ENCODE data around the gene PIR. TPM values are rescaled to one million over a fixed set of nuclear protein-coding genes. Genes with fewer than 3 reads are reported as not detected.

The PIR gene
- total and polyA plus RNA-seq, 2 of the 8 experiments (the other 6 are each of a cell fraction or from before 2014, with no cell fraction given) = 6.4 to 10.3 TPM

DNA sequence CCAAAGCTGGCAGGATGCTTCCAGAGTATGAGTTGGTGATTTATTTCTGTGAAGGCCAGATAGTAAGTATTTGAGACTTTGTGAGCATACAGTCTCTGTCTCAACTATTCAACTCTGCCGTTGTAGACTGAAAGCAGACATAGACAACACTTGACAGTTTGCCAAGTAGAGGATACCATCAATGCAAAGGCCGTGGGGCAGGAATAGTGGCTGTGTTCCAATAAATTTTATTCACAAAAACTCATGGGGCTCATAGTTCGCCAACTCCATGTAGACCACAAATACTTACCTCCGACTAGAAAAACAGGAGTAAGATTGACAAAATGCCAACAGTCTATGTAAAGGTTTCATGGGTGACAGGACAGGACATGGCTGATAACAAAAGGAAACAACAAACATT, 3.7 kb upstream of the PIR start:
- Histone ChIP-seq H2BK12ac (ENCODE audit: low read depth, low read length) (no peak overlapping the region), H2AK5ac (ENCODE audit: low read depth, low read length) (no peak overlapping the region), H4K5ac (ENCODE audit: insufficient read length, low read depth, low read length) (no peak overlapping the region), H2BK120ac (replicated peaks; ENCODE audit: low read depth, low read length) (no peak overlapping the region), H3K4ac (replicated peaks; ENCODE audit: insufficient read length, low read depth, low read length) (no peak overlapping the region), H3K56ac (replicated peaks; ENCODE audit: insufficient read length, low read depth, low read length) (no peak overlapping the region), H3K79me2 (ENCODE audit: control insufficient read depth in 1 of 2, insufficient read depth in 2 of 2, low read length in 2 of 2) (no peaks in the 10 kb centered on the region), H3K14ac (ENCODE audit: insufficient read length) (no peak overlapping the region), H2AFZ (ENCODE audit: low read length) (no peak overlapping the region), H4K20me1 (replicated peaks in 1 of 2; ENCODE audit: control insufficient read depth in 1 of 2, insufficient read depth in 2 of 2, low read length in 2 of 2) (no peaks in the 10 kb centered on the region), H3K4me2 (ENCODE audit: insufficient read depth in 1 of 2, low read depth in 2 of 2, low read length in 2 of 2) (no peak overlapping the region), H3K4me1 (replicated peaks in 1 of 4; ENCODE audit: control insufficient read depth in 3 of 4, insufficient read depth in 4 of 4, low read length in 3 of 4) (no peaks in the 10 kb centered on the region), H3K4me3 (ENCODE audit: extremely low read depth in 1 of 4, insufficient read depth in 2 of 4, low read depth in 3 of 4, low read length in 4 of 4) (no peak overlapping the region), H2BK5ac (ENCODE audit: low read depth, low read length) (no peak overlapping the region), H3K23me2 (ENCODE audit: low read depth, low read length) (no peaks in the 10 kb centered on the region; the same call in 1 of the 2 replicates), H3K36me3 (ENCODE audit: control insufficient read depth in 2 of 4, insufficient read depth in 4 of 4, low read length in 3 of 4) (no peaks in the 10 kb centered on the region), H3K79me1 (ENCODE audit: low read depth, low read length) (no peaks in the 10 kb centered on the region), H4K8ac (ENCODE audit: extremely low read depth, insufficient read depth, low read length) (no peak overlapping the region), H3K18ac (ENCODE audit: extremely low read depth, low read length) (no peak overlapping the region), H2BK20ac (ENCODE audit: low read length) (no peak overlapping the region), H2BK15ac (ENCODE audit: low read length) (no peak overlapping the region), H3K27me3 (replicated peaks in 1 of 4; ENCODE audit: control insufficient read depth in 3 of 4, extremely low read depth in 1 of 4, insufficient read depth in 3 of 4, low read length in 3 of 4) (no peaks in the 10 kb centered on the region), H3K23ac (ENCODE audit: insufficient read length) (no peak overlapping the region), H3K9ac (replicated peaks in 1 of 4; ENCODE audit: extremely low read depth in 1 of 4, low read depth in 3 of 4, low read length in 3 of 4) (no peak overlapping the region), H3K9me3 (ENCODE audit: insufficient read depth in 2 of 2, low read depth in 1 of 2, low read length in 1 of 2) (no peaks in the 10 kb centered on the region), H4K91ac (replicated peaks; ENCODE audit: insufficient read length, low read length) (no peak overlapping the region), H3K27ac (ENCODE audit: low read depth, low read length) (no peak overlapping the region)
- WGBS, 2 experiments (ENCODE audit: extremely low coverage in 1 of 2, insufficient coverage in 1 of 2, insufficient read length in 1 of 2, insufficient replicate concordance in 2 of 2, low coverage in 1 of 2, low lambda C conversion rate in 2 of 2, missing lambda C conversion rate in 1 of 2) = 85% methylated on average over 4 of the region's 4 CpGs; no CpG with 5 or more reads in 1 of the 2 experiments
- ChIA-PET POLR2A (ENCODE audit: partially characterized antibody) (no interaction called here), CTCF (ENCODE audit: partially characterized antibody) (interaction anchor here (1.0 to 2.5 kb wide), 2 partner anchors 151 kb away, joined by 3 to 7 read pairs; no protein-coding TSS in a partner anchor)
- FAIRE-seq (no peak), DNase-seq (ENCODE audit: low read depth in 1 of 2, low spot score in 2 of 2) (no peak)
- TF ChIP-seq BACH1 (IDR thresholded peaks at IDR 0.05; ENCODE audit: low read length) (no peak), TEAD4 (IDR thresholded peaks at IDR 0.05; ENCODE audit: low read depth, low read length) (no peak), YY1 (IDR thresholded peaks at IDR 0.05; ENCODE audit: low read depth, low read length) (no peak), POLR2AphosphoS5 (IDR thresholded peaks at IDR 0.05; ENCODE audit: low read depth, low read length) (no peak), JUND (IDR thresholded peaks at IDR 0.05; ENCODE audit: low read length) (no peak), FOSL1 (IDR thresholded peaks at IDR 0.05; ENCODE audit: insufficient read depth, low read depth, low read length) (no peak)

Data from H1 (cell line).